ENCODE results near the gene RUNX2.
A peak's percentile ranks its signal among the peaks of the same experiment; 100 is the strongest.

RUNX2 gene

GRCh38 chr6:45433533-45434380 is 105.6 kb downstream of the RUNX2 start:
- no peak for DNase-seq (ENCODE audit: low spot score)

GRCh38 chr6:45434381-45434700 is 106.2 kb downstream of the RUNX2 start:
- no peak for DNase-seq (ENCODE audit: low spot score)

- no peak for DNase-seq (ENCODE audit: low spot score)
Measured at GRCh38 chr6:45436544-45437438, 108.7 kb downstream of the RUNX2 start.

GRCh38 chr6:45437439-45437815 is 109.3 kb downstream of the RUNX2 start:
- DNase-seq (ENCODE audit: low spot score), result no peak

GRCh38 chr6:45438151-45438550 is 110.0 kb downstream of the RUNX2 start:
- DNase-seq (ENCODE audit: low spot score), result no peak

- DNase-seq (ENCODE audit: low spot score), result no peak
Measured at GRCh38 chr6:45438849-45439406, 110.8 kb downstream of the RUNX2 start.

- DNase-seq (ENCODE audit: low spot score), result no peak
Measured at GRCh38 chr6:45439459-45439858, 111.3 kb downstream of the RUNX2 start.

- DNase-seq (ENCODE audit: low spot score), result no peak
Measured at GRCh38 chr6:45439861-45440388, 111.8 kb downstream of the RUNX2 start.

GRCh38 chr6:45441851-45442453 is 113.8 kb downstream of the RUNX2 start:
- no peak for DNase-seq (ENCODE audit: low spot score)

GRCh38 chr6:45442716-45443115 is 114.6 kb downstream of the RUNX2 start:
- no peak for DNase-seq (ENCODE audit: low spot score)

GRCh38 chr6:45445364-45445748 is 117.2 kb downstream of the RUNX2 start:
- no peak for DNase-seq (ENCODE audit: low spot score)

GRCh38 chr6:45445749-45446549 is 117.8 kb downstream of the RUNX2 start:
- DNase-seq (ENCODE audit: low spot score), result peak; percentile 4

GRCh38 chr6:45447005-45447404 is 118.9 kb downstream of the RUNX2 start:
- DNase-seq (ENCODE audit: low spot score), result no peak

- DNase-seq (ENCODE audit: low spot score), result no peak
Measured at GRCh38 chr6:45447716-45448115, 119.6 kb downstream of the RUNX2 start.

GRCh38 chr6:45448417-45449389 is 120.6 kb downstream of the RUNX2 start:
- DNase-seq (ENCODE audit: low spot score), result no peak

- DNase-seq (ENCODE audit: low spot score), result no peak
Measured at GRCh38 chr6:45450132-45450531, 122.0 kb downstream of the RUNX2 start.

GRCh38 chr6:45450831-45451230 is 122.7 kb downstream of the RUNX2 start:
- no peak for DNase-seq (ENCODE audit: low spot score)

GRCh38 chr6:45454008-45454911 is 126.1 kb downstream of the RUNX2 start:
- no peak for DNase-seq (ENCODE audit: low spot score)

GRCh38 chr6:45455408-45455807 is 127.3 kb downstream of the RUNX2 start:
- no peak for DNase-seq (ENCODE audit: low spot score)

Measured in hematopoietic multipotent progenitor cell treated with erythropoietin and hydrocortisone succinate and interleukin-3 and kit ligand, for 15 days (in vitro differentiated cells).